GM12878 (cell line): ENCODE measurements around the gene ABHD8. TPM values are rescaled to one million over a fixed set of nuclear protein-coding genes. Genes with fewer than 3 reads are reported as not detected.

ENCODE experiments used
- ATAC-seq: fragments of 200-7000 bp; cut with Tn5 transposase; 3 replicates; pipeline ENCODE4 v1.9.1; 2020; ENCODE audit warnings: mild to moderate bottlenecking, moderate library complexity
- BruUV-seq: library from RNA; stranded (reverse); fragments of 400-500 nt; replicated peaks from 2 replicates; lab custom pipeline; 2021; lab: Mats Ljungman, UMichigan
- CTCF ChIA-PET: fragments of 300-600 bp; sonication (Branson Sonifier 250); formaldehyde crosslinking; extraction: SDS; loops from one replicate; lab custom pipeline; 2021; ENCODE audit warnings: inconsistent platforms; lab: Yijun Ruan, JAX
- POLR2A ChIA-PET: fragments of 350-600 bp; formaldehyde crosslinking; extraction: SDS; loops from one replicate; lab custom pipeline; 2021; ENCODE audit warnings: inconsistent platforms; lab: Charles Lee
- RAD21 ChIA-PET: fragments of 300-600 bp; sonication (Branson Sonifier 250); formaldehyde crosslinking; loops from one replicate; lab custom pipeline; 2023; ENCODE audit warnings: antibody characterized with exemption; ENCODE audit not compliant: unreplicated experiment; lab: Charles Lee
- SMC1A ChIA-PET: fragments of 300-600 bp; sonication (Branson Sonifier 250); formaldehyde crosslinking; loops from one replicate; lab custom pipeline; 2023; ENCODE audit not compliant: unreplicated experiment, uncharacterized antibody; lab: Charles Lee
- DNase-seq: peaks from one replicate; pipeline ENCODE4 v3.0.0-alpha.2; 2011; ENCODE audit warnings: low read depth, low spot score
- FAIRE-seq: peaks from 3 replicates; lab custom pipeline; 2011; peaks lifted over from hg19 to GRCh38; lab: Jason Lieb, UNC
- H2AFZ ChIP-seq: 2 replicates; pipeline ENCODE4 v1.6.0; 2011; ENCODE audit warnings: low read depth, low read length, control low read depth; ENCODE audit not compliant: control insufficient read depth
- H3K27ac ChIP-seq: 2 replicates; pipeline ENCODE4 v1.5.1; 2011; ENCODE audit warnings: control low read depth; ENCODE audit not compliant: control insufficient read depth, insufficient read depth
- H3K27me3 ChIP-seq, 2 experiments: replicated peaks in 1 of 2; 2 replicates each; pipeline versions ENCODE4 v1.6.0 to v1.6.1; 2011; ENCODE audit warnings: low read length in 1 of 2; ENCODE audit not compliant: control insufficient read depth in 2 of 2, insufficient read depth in 2 of 2
- H3K36me3 ChIP-seq, 2 experiments: 2 replicates each; pipeline ENCODE4 v1.5.1; 2011; ENCODE audit warnings: low read length in 1 of 2; ENCODE audit not compliant: control insufficient read depth in 2 of 2, insufficient read depth in 2 of 2
- H3K4me1 ChIP-seq: 2 replicates; pipeline ENCODE4 v1.6.1; 2011; ENCODE audit warnings: mild to moderate bottlenecking, low read length, moderate library complexity, mixed read lengths; ENCODE audit not compliant: control insufficient read depth, insufficient read depth
- H3K4me2 ChIP-seq: 2 replicates; pipeline ENCODE4 v1.6.0; 2011; ENCODE audit warnings: control low read depth; ENCODE audit not compliant: control insufficient read depth, insufficient read depth
- H3K4me3 ChIP-seq: fragments of 200-600 bp; sonication (generic); 2 replicates; pipeline ENCODE4 v1.5.1; 2016
- H3K79me2 ChIP-seq: 2 replicates; pipeline ENCODE4 v1.6.0; 2011; ENCODE audit warnings: low read length; ENCODE audit not compliant: control insufficient read depth, insufficient read depth
- H3K9ac ChIP-seq: 2 replicates; pipeline ENCODE4 v1.8.0; 2011; ENCODE audit warnings: low read length, control low read depth, mixed read lengths; ENCODE audit not compliant: control insufficient read depth, insufficient read depth
- H3K9me3 ChIP-seq: replicated peaks from 3 replicates; pipeline ENCODE4 v1.5.1; 2011; ENCODE audit warnings: mild to moderate bottlenecking, low read length; ENCODE audit not compliant: control insufficient read depth, insufficient read depth
- H4K20me1 ChIP-seq: 2 replicates; pipeline ENCODE4 v1.6.0; 2011; ENCODE audit not compliant: control insufficient read depth, insufficient read depth
- DPF2 ChIP-seq: fragments of 450-650 bp; IDR thresholded peaks from 2 replicates; pipeline ENCODE4 v1.6.1; 2017; ENCODE audit warnings: mild to moderate bottlenecking
- EZH2 ChIP-seq: IDR thresholded peaks from 2 replicates; pipeline ENCODE4 v1.6.1; 2012; ENCODE audit warnings: low read depth, mild to moderate bottlenecking, control low read depth, inconsistent platforms, low read length, borderline replicate concordance; ENCODE audit not compliant: control insufficient read depth
- MXI1 ChIP-seq: fragments of 150-350 bp; IDR thresholded peaks from 2 replicates; pipeline ENCODE4 v1.6.1; 2011; ENCODE audit warnings: low read depth, mild to moderate bottlenecking, inconsistent platforms, low read length, improper control_type of control experiment
- MYB ChIP-seq: fragments of 150-350 bp; IDR thresholded peaks from 2 replicates; pipeline ENCODE4 v1.6.1; 2014; ENCODE audit warnings: mild to moderate bottlenecking, low read depth, low read length, borderline replicate concordance
- POLR2A ChIP-seq: IDR thresholded peaks from 2 replicates; pipeline ENCODE4 v1.6.1; 2011; ENCODE audit warnings: low read depth, mild to moderate bottlenecking, low read length
- RUNX3 ChIP-seq: IDR thresholded peaks from 2 replicates; pipeline ENCODE4 v1.6.1; 2012; ENCODE audit warnings: low read length, inconsistent platforms
- WGBS: methylation state at CpG from one replicate; pipeline ENCODE4 v1.1.6; 2016; ENCODE audit warnings: low lambda C conversion rate; ENCODE audit not compliant: insufficient replicate concordance, insufficient coverage; ENCODE audit errors: missing lambda C conversion rate; 5-methylcytosine and 5-hydroxymethylcytosine counted together
- in situ Hi-C: fragments of 300-500 bp; cut with MboI; formaldehyde crosslinking; loops from 9 replicates; pipeline ENCODE4 v1.14.3; 2018; ENCODE audit warnings: mixed read lengths
- intact Hi-C: fragments of 100-400 bp; cut with micrococcal nuclease; formaldehyde crosslinking; loops from one replicate; pipeline ENCODE4 v1.14.2; 2022; ENCODE audit not compliant: unreplicated experiment
- polyA plus RNA-seq, 11 experiments: library from polyadenylated mRNA; depleted of rRNA in 4 of 11; unstranded in 6 of 11; stranded (reverse) in 5 of 11; fragments of >200 nt; fragmentation: Nextera tagmentation in 4 of 11; fragmentation: Illumina TruSeq in 1 of 11; extraction: Ambion mirVana in 4 of 11; extraction: Trizol in 1 of 11; gene quantifications; 1 replicate in 1 of 11; 2 replicates in 10 of 11; pipeline versions ENCODE4 v1.2.1 to v1.2.3, GENCODE V29; 2011 to 2016; ENCODE audit warnings: inconsistent platforms in 2 of 11, missing spikeins in 2 of 11, low read depth in 1 of 11
- total RNA-seq, 4 experiments: library from RNA; depleted of rRNA in 3 of 4; stranded (reverse); fragments of >200 nt in 3 of 4; fragmentation: Illumina TruSeq in 1 of 4; extraction: Trizol in 1 of 4; gene quantifications; 2 replicates each; pipeline versions ENCODE4 v1.2.1 to v1.2.3, GENCODE V29; 2013 to 2021
- TF ChIP-seq, protein P1 (sequence below): fragments of 450-650 bp; IDR thresholded peaks from 2 replicates; pipeline ENCODE4 v1.6.1; 2018; ENCODE audit warnings: borderline replicate concordance, mild to moderate bottlenecking; ENCODE audit not compliant: partially characterized antibody

ABHD8 gene
- total and polyA plus RNA-seq, 10 of the 15 experiments (the other 5 are each of a cell fraction or from before 2014, with no cell fraction given), result 0.03 to 12.5 (median 6.0) TPM

DNA sequence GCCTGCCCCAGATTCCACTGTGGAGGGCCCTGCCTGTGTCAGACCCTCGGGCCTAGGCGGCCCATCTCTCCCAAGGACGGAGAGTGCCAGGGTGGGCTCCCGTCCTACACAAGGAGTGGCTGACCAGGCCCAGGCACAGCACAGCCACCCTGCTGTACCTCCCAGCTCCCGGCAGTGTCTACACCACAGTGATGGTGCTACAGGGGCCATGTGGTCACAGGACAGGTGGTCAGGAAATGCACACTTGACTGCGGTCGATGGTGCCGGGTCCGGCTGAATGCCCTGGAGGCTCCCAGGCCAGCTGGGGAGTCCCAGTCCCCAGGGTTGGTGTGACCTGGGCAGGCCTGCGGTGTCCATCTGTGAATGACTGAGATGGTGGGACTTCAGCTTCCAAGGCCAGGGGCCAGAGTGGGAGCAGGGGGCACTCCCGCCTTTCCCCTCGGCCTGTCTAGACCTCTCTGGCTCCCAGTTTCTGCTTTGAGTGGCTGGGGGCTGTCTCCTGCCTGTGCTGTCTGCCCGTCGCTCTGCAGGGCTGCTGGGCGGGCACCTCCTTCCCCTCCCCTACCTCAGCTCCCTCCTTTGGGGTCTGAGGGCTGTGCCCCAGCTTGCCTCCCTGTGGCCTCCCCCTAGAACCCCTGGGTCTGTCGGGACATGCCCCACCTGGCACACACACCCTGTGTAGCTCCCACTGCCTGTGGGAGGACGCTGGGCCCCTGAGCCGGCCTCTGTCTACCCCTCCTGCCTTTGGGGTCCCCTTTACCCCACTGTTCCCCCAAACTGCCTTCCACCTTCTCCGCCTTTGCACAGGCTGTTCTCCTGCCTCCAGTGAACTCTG, 18.6 kb upstream of the ABHD8 start:
- RAD21 ChIA-PET, result no interaction called here
- Histone ChIP-seq H3K4me2 (no peak overlapping the region), H3K27me3 (no peaks in the 10 kb centered on the region), H3K36me3 (peaks cover 5 to 12% of the 10 kb centered on the region in 2 experiments; a peak in 3 of 4 replicates), H3K4me3 (no peak overlapping the region), H3K9ac (no peak overlapping the region), H3K4me1 (no peaks in the 10 kb centered on the region), H3K79me2 (no peaks in the 10 kb centered on the region), H4K20me1 (no peaks in the 10 kb centered on the region), H2AFZ (no peak overlapping the region), H3K27ac (no peak overlapping the region), H3K9me3 (no peaks in the 10 kb centered on the region)
- BruUV-seq, result no TSS peak
- SMC1A ChIA-PET, result no interaction called here
- no peak for FAIRE-seq
- POLR2A ChIA-PET, result interaction anchor here (0.6 to 1.4 kb wide), 2 partner anchors 13 to 57 kb away, joined by 4 to 5 read pairs; partner anchors contain the start of gene DDA1
- WGBS, result 64% methylated on average over 18 of the region's 19 CpGs
- CTCF ChIA-PET, result no interaction called here
- intact Hi-C loops (no loop called here), in situ Hi-C loops (no loop called here)
- no peak for ATAC-seq
- no peak for DNase-seq
- TF ChIP-seq RUNX3, result 0 out of 2 replicates have a peak, but pooled peaks have one; percentile 9
- TF ChIP-seq MXI1, result no peak
- TF ChIP-seq, protein P1, sequence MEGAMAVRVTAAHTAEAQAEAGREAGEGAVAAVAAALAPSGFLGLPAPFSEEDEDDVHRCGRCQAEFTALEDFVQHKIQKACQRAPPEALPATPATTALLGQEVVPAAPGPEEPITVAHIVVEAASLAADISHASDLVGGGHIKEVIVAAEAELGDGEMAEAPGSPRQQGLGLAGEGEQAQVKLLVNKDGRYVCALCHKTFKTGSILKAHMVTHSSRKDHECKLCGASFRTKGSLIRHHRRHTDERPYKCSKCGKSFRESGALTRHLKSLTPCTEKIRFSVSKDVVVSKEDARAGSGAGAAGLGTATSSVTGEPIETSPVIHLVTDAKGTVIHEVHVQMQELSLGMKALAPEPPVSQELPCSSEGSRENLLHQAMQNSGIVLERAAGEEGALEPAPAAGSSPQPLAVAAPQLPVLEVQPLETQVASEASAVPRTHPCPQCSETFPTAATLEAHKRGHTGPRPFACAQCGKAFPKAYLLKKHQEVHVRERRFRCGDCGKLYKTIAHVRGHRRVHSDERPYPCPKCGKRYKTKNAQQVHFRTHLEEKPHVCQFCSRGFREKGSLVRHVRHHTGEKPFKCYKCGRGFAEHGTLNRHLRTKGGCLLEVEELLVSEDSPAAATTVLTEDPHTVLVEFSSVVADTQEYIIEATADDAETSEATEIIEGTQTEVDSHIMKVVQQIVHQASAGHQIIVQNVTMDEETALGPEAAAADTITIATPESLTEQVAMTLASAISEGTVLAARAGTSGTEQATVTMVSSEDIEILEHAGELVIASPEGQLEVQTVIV, result no peak
- TF ChIP-seq DPF2, result no peak
- peak; percentile 69; the same call in 1 of the 2 replicates for TF ChIP-seq POLR2A
- TF ChIP-seq MYB, result no peak
- no peak for TF ChIP-seq EZH2
